22Rv1 (cell line): ENCODE measurements around the gene MMP24.

ENCODE experiments used
- H3K27ac ChIP-seq: fragments of 450-650 bp; 2 replicates; pipeline ENCODE4 v1.5.1; 2017
- CTCF ChIP-seq: fragments of 450-650 bp; IDR thresholded peaks from 2 replicates; pipeline ENCODE4 v1.5.1; 2017; ENCODE audit warnings: mild to moderate bottlenecking
- ZFX ChIP-seq: fragments of 450-650 bp; IDR thresholded peaks from 2 replicates; pipeline ENCODE4 v1.6.1; 2017; ENCODE audit warnings: antibody characterized with exemption, borderline replicate concordance

Gene MMP24

GRCh38 chr20:35295058-35295457 is 68.6 kb downstream of the MMP24 start:
- TF ChIP-seq CTCF, result no peak
- H3K27ac ChIP-seq, result no peak overlapping the region

GRCh38 chr20:35295674-35296073 is 69.2 kb downstream of the MMP24 start:
- TF ChIP-seq ZFX (no peak), CTCF (no peak)
- H3K27ac ChIP-seq, result no peak overlapping the region

- H3K27ac ChIP-seq, result no peak overlapping the region
- TF ChIP-seq ZFX (no peak), CTCF (no peak)
These were observed 69.6 kb downstream of the MMP24 start for GRCh38 chr20:35296101-35296554.

GRCh38 chr20:35297155-35297554 is 70.7 kb downstream of the MMP24 start:
- no peak for TF ChIP-seq ZFX
- TF ChIP-seq CTCF, result no peak
- no peak overlapping the region for H3K27ac ChIP-seq

- no peak for TF ChIP-seq CTCF
- TF ChIP-seq ZFX, result no peak
- no peak overlapping the region for H3K27ac ChIP-seq
These were observed 71.2 kb downstream of the MMP24 start for GRCh38 chr20:35297740-35298139.

GRCh38 chr20:35298264-35298663 is 71.8 kb downstream of the MMP24 start:
- H3K27ac ChIP-seq, result no peak overlapping the region
- TF ChIP-seq CTCF, result no peak
- no peak for TF ChIP-seq ZFX

GRCh38 chr20:35299780-35300179 is 73.3 kb downstream of the MMP24 start:
- TF ChIP-seq ZFX, result no peak
- TF ChIP-seq CTCF, result no peak
- H3K27ac ChIP-seq, result no peak overlapping the region
